SU-DHL-6 (cell line): ENCODE measurements around the gene RAB33A.

ENCODE experiments used
- CTCF ChIP-seq: fragments of 200-600 bp; sonication (generic); IDR thresholded peaks from one replicate; pipeline ENCODE4 v1.5.1; 2017; ENCODE audit warnings: antibody characterized with exemption, mild to moderate bottlenecking, low read length, moderate library complexity; ENCODE audit not compliant: insufficient read depth, poor library complexity, severe bottlenecking
- EZH2phosphoT487 ChIP-seq: fragments of 200-600 bp; sonication (generic), shearing (Covaris generic); conservative IDR thresholded peaks from 2 replicates; pipeline ENCODE4 v1.6.1; 2018; ENCODE audit warnings: mild to moderate bottlenecking, antibody characterized with exemption, low read length, moderate library complexity, mixed read lengths

GRCh38 chrX:130167040-130167439, 4.7 kb upstream of the RAB33A start:
- TF ChIP-seq CTCF (no peak), EZH2phosphoT487 (no peak)
